ENCODE results near the gene CSF1. TPM values are rescaled to one million over a fixed set of nuclear protein-coding genes. Genes with fewer than 3 reads are reported as not detected.
A peak's percentile ranks its signal among the peaks of the same experiment; 100 is the strongest.

Gene CSF1
- total and polyA plus RNA-seq, 9 donors: 6.3 to 14.1 (median 9.5) TPM

DNA sequence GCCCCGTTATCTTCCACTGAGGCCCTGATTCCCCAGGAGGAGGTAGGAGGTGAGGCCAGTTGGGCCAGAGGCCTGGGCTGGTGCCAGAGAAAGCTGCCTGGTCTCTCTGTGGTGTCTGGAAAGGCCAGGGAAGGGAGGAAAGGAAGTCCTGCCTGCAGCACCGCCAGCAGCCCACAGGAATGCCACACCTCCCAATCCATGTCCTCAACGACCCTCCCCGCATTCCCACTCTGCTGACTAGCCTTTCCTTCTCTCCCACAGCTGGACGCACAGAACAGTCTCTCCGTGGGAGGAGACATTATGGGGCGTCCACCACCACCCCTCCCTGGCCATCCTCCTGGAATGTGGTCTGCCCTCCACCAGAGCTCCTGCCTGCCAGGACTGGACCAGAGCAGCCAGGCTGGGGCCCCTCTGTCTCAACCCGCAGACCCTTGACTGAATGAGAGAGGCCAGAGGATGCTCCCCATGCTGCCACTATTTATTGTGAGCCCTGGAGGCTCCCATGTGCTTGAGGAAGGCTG is 18.0 kb downstream of the CSF1 start:
- no peak for DNase-seq
- 38% methylated on average over 5 of the region's 8 CpGs for WGBS (ENCODE audit: insufficient coverage)
- no peak overlapping the region for H3K4me3 ChIP-seq (ENCODE audit: low read length)
- H3K36me3 ChIP-seq (ENCODE audit: control insufficient read depth, insufficient read depth, low read length): peaks cover 58% of the 10 kb centered on the region
- H3K4me1 ChIP-seq (ENCODE audit: control insufficient read depth, insufficient read depth, low read length): peaks cover 44% of the 10 kb centered on the region
- H3K27ac ChIP-seq (ENCODE audit: low read length): no peak overlapping the region
- H3K9me3 ChIP-seq (replicated peaks; ENCODE audit: control insufficient read depth, low read depth, low read length): no peaks in the 10 kb centered on the region
- no peaks in the 10 kb centered on the region for H3K27me3 ChIP-seq (ENCODE audit: control insufficient read depth, insufficient read depth, low read length)

DNA sequence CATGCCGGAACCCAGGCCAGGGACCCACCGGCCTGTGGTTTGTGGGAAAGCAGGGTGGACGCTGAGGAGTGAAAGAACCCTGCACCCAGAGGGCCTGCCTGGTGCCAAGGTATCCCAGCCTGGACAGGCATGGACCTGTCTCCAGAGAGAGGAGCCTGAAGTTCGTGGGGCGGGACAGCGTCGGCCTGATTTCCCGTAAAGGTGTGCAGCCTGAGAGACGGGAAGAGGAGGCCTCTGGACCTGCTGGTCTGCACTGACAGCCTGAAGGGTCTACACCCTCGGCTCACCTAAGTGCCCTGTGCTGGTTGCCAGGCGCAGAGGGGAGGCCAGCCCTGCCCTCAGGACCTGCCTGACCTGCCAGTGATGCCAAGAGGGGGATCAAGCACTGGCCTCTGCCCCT is 18.5 kb downstream of the CSF1 start:
- Histone ChIP-seq H3K36me3 (ENCODE audit: control insufficient read depth, insufficient read depth, low read length) (peaks cover 53% of the 10 kb centered on the region), H3K4me1 (ENCODE audit: control insufficient read depth, insufficient read depth, low read length) (peaks cover 48% of the 10 kb centered on the region), H3K4me3 (ENCODE audit: low read length) (no peak overlapping the region), H3K27ac (ENCODE audit: low read length) (no peak overlapping the region), H3K9me3 (replicated peaks; ENCODE audit: control insufficient read depth, low read depth, low read length) (no peaks in the 10 kb centered on the region), H3K27me3 (ENCODE audit: control insufficient read depth, insufficient read depth, low read length) (no peaks in the 10 kb centered on the region)
- WGBS (ENCODE audit: insufficient coverage): 89% methylated on average over 9 of the region's 11 CpGs
- no peak for DNase-seq

DNA sequence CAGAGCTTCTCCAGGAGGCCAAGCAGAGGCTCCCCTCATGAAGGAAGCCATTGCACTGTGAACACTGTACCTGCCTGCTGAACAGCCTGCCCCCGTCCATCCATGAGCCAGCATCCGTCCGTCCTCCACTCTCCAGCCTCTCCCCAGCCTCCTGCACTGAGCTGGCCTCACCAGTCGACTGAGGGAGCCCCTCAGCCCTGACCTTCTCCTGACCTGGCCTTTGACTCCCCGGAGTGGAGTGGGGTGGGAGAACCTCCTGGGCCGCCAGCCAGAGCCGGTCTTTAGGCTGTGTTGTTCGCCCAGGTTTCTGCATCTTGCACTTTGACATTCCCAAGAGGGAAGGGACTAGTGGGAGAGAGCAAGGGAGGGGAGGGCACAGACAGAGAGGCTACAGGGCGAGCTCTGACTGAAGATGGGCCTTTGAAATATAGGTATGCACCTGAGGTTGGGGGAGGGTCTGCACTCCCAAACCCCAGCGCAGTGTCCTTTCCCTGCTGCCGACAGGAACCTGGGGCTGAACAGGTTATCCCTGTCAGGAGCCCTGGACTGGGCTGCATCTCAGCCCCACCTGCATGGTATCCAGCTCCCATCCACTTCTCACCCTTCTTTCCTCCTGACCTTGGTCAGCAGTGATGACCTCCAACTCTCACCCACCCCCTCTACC is 19.1 kb downstream of the CSF1 start:
- H3K36me3 ChIP-seq (ENCODE audit: control insufficient read depth, insufficient read depth, low read length): peaks cover 47% of the 10 kb centered on the region
- no peak overlapping the region for H3K27ac ChIP-seq (ENCODE audit: low read length)
- no peaks in the 10 kb centered on the region for H3K27me3 ChIP-seq (ENCODE audit: control insufficient read depth, insufficient read depth, low read length)
- WGBS (ENCODE audit: insufficient coverage): 67% methylated on average over 8 of the region's 11 CpGs
- no peaks in the 10 kb centered on the region for H3K9me3 ChIP-seq (replicated peaks; ENCODE audit: control insufficient read depth, low read depth, low read length)
- H3K4me1 ChIP-seq (ENCODE audit: control insufficient read depth, insufficient read depth, low read length): peaks cover 50% of the 10 kb centered on the region
- no peak for DNase-seq
- no peak overlapping the region for H3K4me3 ChIP-seq (ENCODE audit: low read length)

GRCh38 chr1:109930252-109930993 is 19.8 kb downstream of the CSF1 start:
- Histone ChIP-seq H3K4me1 (ENCODE audit: control insufficient read depth, insufficient read depth, low read length) (peaks cover 49% of the 10 kb centered on the region), H3K27ac (ENCODE audit: low read length) (peak overlapping the region; percentile 60)

GRCh38 chr1:109931189-109931731 is 20.6 kb downstream of the CSF1 start:
- WGBS (ENCODE audit: insufficient coverage): 9% methylated on average over 5 of the region's 10 CpGs
- no peaks in the 10 kb centered on the region for H3K27me3 ChIP-seq (ENCODE audit: control insufficient read depth, insufficient read depth, low read length)
- peak overlapping the region; percentile 60 for H3K27ac ChIP-seq (ENCODE audit: low read length)
- peaks cover 48% of the 10 kb centered on the region for H3K4me1 ChIP-seq (ENCODE audit: control insufficient read depth, insufficient read depth, low read length)
- H3K36me3 ChIP-seq (ENCODE audit: control insufficient read depth, insufficient read depth, low read length): peaks cover 33% of the 10 kb centered on the region
- peak; percentile 88 for DNase-seq
- no peaks in the 10 kb centered on the region for H3K9me3 ChIP-seq (replicated peaks; ENCODE audit: control insufficient read depth, low read depth, low read length)
- no peak overlapping the region for H3K4me3 ChIP-seq (ENCODE audit: low read length)

More at GRCh38 chr1:109930252-109930993, 19.8 kb downstream of the CSF1 start:
- Histone ChIP-seq H3K9me3 (replicated peaks; ENCODE audit: control insufficient read depth, low read depth, low read length) (no peaks in the 10 kb centered on the region), H3K4me3 (ENCODE audit: low read length) (no peak overlapping the region), H3K36me3 (ENCODE audit: control insufficient read depth, insufficient read depth, low read length) (peaks cover 41% of the 10 kb centered on the region), H3K27me3 (ENCODE audit: control insufficient read depth, insufficient read depth, low read length) (no peaks in the 10 kb centered on the region)
- WGBS (ENCODE audit: insufficient coverage): 93% methylated on average over 6 of the region's 9 CpGs
- DNase-seq: no peak

- peaks cover 2% of the 10 kb centered on the region for H3K9me3 ChIP-seq (replicated peaks; ENCODE audit: control insufficient read depth, low read depth, low read length)
- H3K36me3 ChIP-seq (ENCODE audit: control insufficient read depth, insufficient read depth, low read length): peaks cover 26% of the 10 kb centered on the region
- DNase-seq: no peak
- H3K4me1 ChIP-seq (ENCODE audit: control insufficient read depth, insufficient read depth, low read length): peaks cover 45% of the 10 kb centered on the region
- no peak overlapping the region for H3K27ac ChIP-seq (ENCODE audit: low read length)
- WGBS (ENCODE audit: insufficient coverage): no CpG with 5 or more reads among the region's 3 CpGs
- no peak overlapping the region for H3K4me3 ChIP-seq (ENCODE audit: low read length)
- no peaks in the 10 kb centered on the region for H3K27me3 ChIP-seq (ENCODE audit: control insufficient read depth, insufficient read depth, low read length)
Observed at GRCh38 chr1:109931911-109932636, 21.4 kb downstream of the CSF1 start.

GRCh38 chr1:109932679-109933078 is 22.0 kb downstream of the CSF1 start:
- Histone ChIP-seq H3K4me3 (ENCODE audit: low read length) (no peak overlapping the region), H3K36me3 (ENCODE audit: control insufficient read depth, insufficient read depth, low read length) (peaks cover 22% of the 10 kb centered on the region)
- WGBS (ENCODE audit: insufficient coverage): 75% methylated on average over 3 of the region's 5 CpGs

DNA sequence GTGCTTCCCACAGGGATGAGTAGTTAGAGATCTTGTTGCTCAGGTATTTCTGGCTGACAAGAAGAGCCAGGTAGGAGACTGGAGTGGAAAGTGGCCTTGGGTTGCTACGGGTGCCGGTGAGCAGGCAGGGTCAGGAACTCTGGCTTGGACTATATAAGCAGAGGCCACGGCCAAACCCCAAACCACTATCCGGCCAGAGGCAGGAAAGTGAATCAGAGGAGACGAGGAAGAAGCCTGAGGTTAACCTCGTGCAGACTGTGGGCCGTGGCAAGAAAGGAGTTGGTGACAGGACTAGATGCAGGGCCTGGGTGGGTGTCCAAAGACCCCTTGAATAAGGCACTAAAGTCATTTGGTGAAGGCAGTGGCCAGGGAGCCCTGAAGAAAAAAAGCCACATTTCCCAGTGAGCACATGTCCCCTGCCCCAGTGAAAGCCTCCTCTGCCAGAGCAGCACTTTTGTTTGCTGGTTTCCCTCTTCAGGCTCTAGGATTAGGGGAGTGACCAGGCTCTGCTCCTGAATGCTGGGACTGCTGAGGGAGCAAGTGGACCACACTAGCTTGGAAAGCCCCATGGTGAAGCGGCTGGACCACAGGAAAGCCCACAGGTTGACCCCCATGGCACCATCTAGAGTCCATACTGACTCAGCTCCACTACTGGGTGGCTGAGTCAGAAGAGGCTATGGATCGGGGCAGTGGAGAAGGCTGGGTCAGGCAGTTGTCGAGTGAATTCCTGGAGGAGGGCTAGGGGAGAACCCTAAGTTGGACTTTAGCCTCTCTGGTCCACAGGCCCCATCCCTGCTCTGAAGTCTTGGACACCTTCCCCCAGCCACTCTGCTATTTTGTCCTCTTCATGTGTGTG is 23.4 kb downstream of the CSF1 start:
- Histone ChIP-seq H3K9me3 (replicated peaks; ENCODE audit: control insufficient read depth, low read depth, low read length) (peaks cover 8% of the 10 kb centered on the region), H3K27me3 (ENCODE audit: control insufficient read depth, insufficient read depth, low read length) (no peaks in the 10 kb centered on the region), H3K4me3 (ENCODE audit: low read length) (no peak overlapping the region), H3K4me1 (ENCODE audit: control insufficient read depth, insufficient read depth, low read length) (peaks cover 29% of the 10 kb centered on the region), H3K36me3 (ENCODE audit: control insufficient read depth, insufficient read depth, low read length) (peaks cover 13% of the 10 kb centered on the region), H3K27ac (ENCODE audit: low read length) (no peak overlapping the region)
- 58% methylated on average over 7 of the region's 10 CpGs for WGBS (ENCODE audit: insufficient coverage)
- no peak for DNase-seq

More at GRCh38 chr1:109932679-109933078, 22.0 kb downstream of the CSF1 start:
- H3K9me3 ChIP-seq (replicated peaks; ENCODE audit: control insufficient read depth, low read depth, low read length): peaks cover 3% of the 10 kb centered on the region
- no peak overlapping the region for H3K27ac ChIP-seq (ENCODE audit: low read length)
- H3K4me1 ChIP-seq (ENCODE audit: control insufficient read depth, insufficient read depth, low read length): peaks cover 42% of the 10 kb centered on the region
- H3K27me3 ChIP-seq (ENCODE audit: control insufficient read depth, insufficient read depth, low read length): no peaks in the 10 kb centered on the region
- no peak for DNase-seq

DNA sequence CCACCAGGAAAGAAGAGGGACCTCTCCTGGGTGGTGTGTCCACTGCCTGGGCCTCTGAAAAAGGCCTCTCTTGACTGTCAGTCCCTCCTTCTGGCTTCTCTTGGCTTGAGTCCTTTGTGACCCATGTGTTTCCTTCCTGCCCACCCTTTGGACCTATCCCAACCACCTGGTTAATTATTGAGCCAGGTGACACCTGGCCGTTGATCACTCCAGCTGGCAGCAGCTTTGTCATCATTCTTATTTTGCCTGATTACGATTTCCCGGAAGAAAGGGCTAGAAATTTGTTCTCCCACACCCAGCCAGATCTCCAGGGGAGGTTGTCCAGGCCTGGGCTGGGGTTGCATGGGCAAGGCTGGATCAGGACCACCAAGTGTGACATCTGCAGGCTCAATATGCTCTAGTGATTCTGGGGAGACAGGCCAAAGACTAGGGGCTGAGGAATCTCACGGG is 24.8 kb downstream of the CSF1 start:
- Histone ChIP-seq H3K27me3 (ENCODE audit: control insufficient read depth, insufficient read depth, low read length) (no peaks in the 10 kb centered on the region), H3K36me3 (ENCODE audit: control insufficient read depth, insufficient read depth, low read length) (no peaks in the 10 kb centered on the region), H3K4me3 (ENCODE audit: low read length) (no peak overlapping the region), H3K9me3 (replicated peaks; ENCODE audit: control insufficient read depth, low read depth, low read length) (peaks cover 8% of the 10 kb centered on the region), H3K4me1 (ENCODE audit: control insufficient read depth, insufficient read depth, low read length) (peaks cover 20% of the 10 kb centered on the region), H3K27ac (ENCODE audit: low read length) (no peak overlapping the region)
- no peak for DNase-seq
- WGBS (ENCODE audit: insufficient coverage): 46% methylated on average over 2 of the region's 4 CpGs
